ENCODE data around the gene BAIAP2. TPM values are rescaled to one million over a fixed set of nuclear protein-coding genes. Genes with fewer than 3 reads are reported as not detected.
A peak's percentile ranks its signal among the peaks of the same experiment; 100 is the strongest.

The BAIAP2 gene
- total and polyA plus RNA-seq, 2 donors from 2014 or later, result 44.5 to 45.8 TPM

DNA sequence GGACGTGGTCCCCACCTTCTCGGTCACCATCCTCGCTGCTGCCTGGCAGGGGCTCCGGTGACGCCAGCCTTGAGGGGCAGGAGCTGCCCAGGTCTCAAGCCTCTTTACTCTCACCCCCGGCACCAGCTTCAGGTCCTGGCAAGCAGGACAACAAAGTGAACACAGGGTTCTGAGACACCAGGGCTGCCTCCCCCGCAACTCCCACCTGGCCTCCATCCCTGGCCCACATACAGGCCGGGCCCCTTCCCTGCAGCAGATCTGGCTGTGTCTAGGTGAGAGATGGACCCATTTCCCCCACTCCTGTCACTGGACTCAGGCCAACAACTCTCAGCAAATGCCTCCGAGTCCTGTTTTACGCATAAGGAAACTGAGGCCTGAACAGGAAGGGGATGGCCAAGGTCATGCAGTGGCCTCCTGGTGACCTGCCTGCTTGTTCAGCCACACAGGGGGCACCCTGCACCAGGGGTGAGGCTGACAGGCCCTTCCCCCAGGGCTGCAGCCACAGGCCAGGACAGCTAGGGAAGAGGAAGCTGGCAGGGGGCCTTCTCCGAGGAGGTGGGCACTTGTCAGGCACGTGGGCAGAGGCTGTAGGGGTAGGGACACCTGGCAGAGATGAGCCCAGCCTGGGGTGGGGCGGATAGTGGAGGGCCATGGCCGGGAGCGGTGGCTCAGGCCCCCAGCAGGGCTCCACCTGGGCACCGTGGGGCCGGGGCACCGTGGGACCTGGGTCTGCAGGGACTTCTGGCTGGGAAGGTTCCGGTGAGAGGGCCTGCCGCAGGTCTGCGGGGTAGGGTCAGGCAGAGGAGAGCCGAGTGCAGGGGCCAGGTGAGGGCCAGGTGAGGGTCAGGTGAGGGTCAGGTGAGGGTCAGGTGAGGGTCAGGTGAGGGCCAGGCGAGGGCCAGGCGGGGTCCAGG, 83.6 kb downstream of the BAIAP2 start:
- intact Hi-C loops (cut with DNase I), result no loop called here
- no peaks in the 10 kb centered on the region for H3K36me3 ChIP-seq (ENCODE audit: control insufficient read depth in 2 of 3, insufficient read depth in 3 of 3, low read length in 3 of 3)
- no peak overlapping the region for H3K27ac ChIP-seq (ENCODE audit: low read depth in 2 of 2, low read length in 2 of 2)
- H3K4me3 ChIP-seq (ENCODE audit: low read length in 3 of 3), result no peak overlapping the region
- FAIRE-seq, result no peak
- H3K4me1 ChIP-seq (ENCODE audit: control insufficient read depth in 2 of 3, insufficient read depth in 2 of 3, low read depth in 1 of 3, low read length in 3 of 3), result peaks cover 0 to 7% (median 0%) of the 10 kb centered on the region in 3 donors
- H3K9me3 ChIP-seq (ENCODE audit: control insufficient read depth in 2 of 3, insufficient read depth in 1 of 3, low read length in 3 of 3), result no peaks in the 10 kb centered on the region
- no peak for DNase-seq
- H3K27me3 ChIP-seq (ENCODE audit: control insufficient read depth, insufficient read depth, low read length), result no peaks in the 10 kb centered on the region
- TF ChIP-seq, protein P1, sequence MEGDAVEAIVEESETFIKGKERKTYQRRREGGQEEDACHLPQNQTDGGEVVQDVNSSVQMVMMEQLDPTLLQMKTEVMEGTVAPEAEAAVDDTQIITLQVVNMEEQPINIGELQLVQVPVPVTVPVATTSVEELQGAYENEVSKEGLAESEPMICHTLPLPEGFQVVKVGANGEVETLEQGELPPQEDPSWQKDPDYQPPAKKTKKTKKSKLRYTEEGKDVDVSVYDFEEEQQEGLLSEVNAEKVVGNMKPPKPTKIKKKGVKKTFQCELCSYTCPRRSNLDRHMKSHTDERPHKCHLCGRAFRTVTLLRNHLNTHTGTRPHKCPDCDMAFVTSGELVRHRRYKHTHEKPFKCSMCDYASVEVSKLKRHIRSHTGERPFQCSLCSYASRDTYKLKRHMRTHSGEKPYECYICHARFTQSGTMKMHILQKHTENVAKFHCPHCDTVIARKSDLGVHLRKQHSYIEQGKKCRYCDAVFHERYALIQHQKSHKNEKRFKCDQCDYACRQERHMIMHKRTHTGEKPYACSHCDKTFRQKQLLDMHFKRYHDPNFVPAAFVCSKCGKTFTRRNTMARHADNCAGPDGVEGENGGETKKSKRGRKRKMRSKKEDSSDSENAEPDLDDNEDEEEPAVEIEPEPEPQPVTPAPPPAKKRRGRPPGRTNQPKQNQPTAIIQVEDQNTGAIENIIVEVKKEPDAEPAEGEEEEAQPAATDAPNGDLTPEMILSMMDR (IDR thresholded peaks at IDR 0.05; ENCODE audit: borderline replicate concordance, extremely low read depth, insufficient read depth), result no peak
- H3K9ac ChIP-seq (ENCODE audit: low read length in 3 of 3), result no peak overlapping the region

DNA sequence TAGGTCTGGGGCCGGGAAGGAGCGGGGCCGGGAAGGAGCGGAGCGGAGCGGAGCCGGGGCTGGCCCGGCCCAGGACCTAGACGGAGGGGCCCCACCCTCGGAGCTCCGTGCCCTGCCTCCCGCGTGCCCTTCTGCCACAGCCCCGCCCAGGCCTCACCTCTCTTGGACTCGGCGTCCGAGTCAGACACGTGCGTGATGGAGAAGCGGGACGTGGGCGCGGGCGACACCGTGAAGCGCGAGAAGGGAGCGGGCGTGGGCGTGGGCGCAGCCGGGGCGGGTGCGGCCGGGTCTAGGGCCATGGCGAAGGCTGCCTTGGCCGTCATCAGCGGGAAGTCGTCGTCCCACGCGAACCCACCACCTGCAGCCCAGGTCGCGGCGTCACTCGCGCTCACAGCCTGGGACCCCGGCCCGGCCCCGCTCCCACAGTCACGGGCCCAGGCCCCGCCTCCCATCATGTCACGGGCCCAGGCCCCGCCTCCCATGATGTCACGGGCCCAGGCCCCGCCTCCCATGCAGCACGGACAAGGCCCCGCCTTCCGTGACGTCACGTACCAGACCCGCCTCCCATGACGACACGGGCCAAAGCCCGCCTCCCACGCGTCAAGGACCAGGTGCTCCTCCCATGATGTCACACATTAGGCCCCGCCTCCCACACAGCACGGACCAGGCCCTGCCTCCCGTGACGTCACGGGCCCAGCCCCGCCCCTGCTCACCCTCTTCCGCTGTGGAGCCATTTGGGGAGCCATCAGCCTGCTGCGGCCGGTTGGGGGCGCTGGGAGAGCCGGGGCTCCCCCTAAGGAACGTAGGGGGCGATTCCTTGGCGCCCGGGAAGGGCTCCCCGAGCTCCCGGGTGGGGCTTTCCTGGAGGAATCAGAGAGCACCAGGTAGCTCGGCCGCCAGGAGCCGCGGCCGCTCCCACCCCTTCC, 84.5 kb downstream of the BAIAP2 start:
- peak overlapping the region in 1 of 3 donors; percentile 16 for H3K4me3 ChIP-seq (ENCODE audit: low read length in 3 of 3)
- no peak overlapping the region for H3K9ac ChIP-seq (ENCODE audit: low read length in 3 of 3)
- DNase-seq, result peak; percentile 90 to 96 (median 93)
- H3K9me3 ChIP-seq (ENCODE audit: control insufficient read depth in 2 of 3, insufficient read depth in 1 of 3, low read length in 3 of 3), result no peaks in the 10 kb centered on the region
- no peak overlapping the region for H3K27ac ChIP-seq (ENCODE audit: low read depth in 2 of 2, low read length in 2 of 2)
- TF ChIP-seq, protein P1 (IDR thresholded peaks at IDR 0.05; ENCODE audit: borderline replicate concordance, extremely low read depth, insufficient read depth), result no peak
- no peaks in the 10 kb centered on the region for H3K27me3 ChIP-seq (ENCODE audit: control insufficient read depth, insufficient read depth, low read length)
- FAIRE-seq, result no peak
- H3K4me1 ChIP-seq (ENCODE audit: control insufficient read depth in 2 of 3, insufficient read depth in 2 of 3, low read depth in 1 of 3, low read length in 3 of 3), result peaks cover 0 to 7% (median 0%) of the 10 kb centered on the region in 3 donors
- intact Hi-C loops (cut with DNase I), result no loop called here
- H3K36me3 ChIP-seq (ENCODE audit: control insufficient read depth in 2 of 3, insufficient read depth in 3 of 3, low read length in 3 of 3), result no peaks in the 10 kb centered on the region

DNA sequence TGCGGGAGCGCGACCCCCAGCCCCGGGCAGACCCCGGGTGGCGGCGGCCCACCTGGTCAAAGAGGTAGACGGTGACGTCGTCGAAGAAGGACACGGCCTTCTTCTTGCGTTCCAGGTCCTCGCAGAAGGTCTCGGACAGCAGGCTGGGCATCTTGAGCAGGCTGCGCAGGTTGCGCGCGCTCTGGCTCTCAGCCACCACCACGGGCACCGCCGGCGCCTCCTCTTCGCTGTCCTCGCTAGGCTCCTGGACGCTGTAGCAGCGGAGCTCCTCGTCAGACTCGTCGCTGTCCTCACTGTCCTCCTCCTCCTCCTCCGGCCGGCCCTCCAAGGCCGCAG, 85.2 kb downstream of the BAIAP2 start:
- H3K9me3 ChIP-seq (ENCODE audit: control insufficient read depth in 2 of 3, insufficient read depth in 1 of 3, low read length in 3 of 3), result no peaks in the 10 kb centered on the region
- H3K27me3 ChIP-seq (ENCODE audit: control insufficient read depth, insufficient read depth, low read length), result no peaks in the 10 kb centered on the region
- no peak overlapping the region for H3K9ac ChIP-seq (ENCODE audit: low read length in 3 of 3)
- intact Hi-C loops (cut with DNase I), result no loop called here
- no peak for DNase-seq
- H3K4me1 ChIP-seq (ENCODE audit: control insufficient read depth in 2 of 3, insufficient read depth in 2 of 3, low read depth in 1 of 3, low read length in 3 of 3), result peaks cover 0 to 7% (median 0%) of the 10 kb centered on the region in 3 donors
- H3K27ac ChIP-seq (ENCODE audit: low read depth in 2 of 2, low read length in 2 of 2), result no peak overlapping the region
- no peak for FAIRE-seq
- no peak overlapping the region for H3K4me3 ChIP-seq (ENCODE audit: low read length in 3 of 3)
- H3K36me3 ChIP-seq (ENCODE audit: control insufficient read depth in 2 of 3, insufficient read depth in 3 of 3, low read length in 3 of 3), result no peaks in the 10 kb centered on the region
- TF ChIP-seq, protein P1 (IDR thresholded peaks at IDR 0.05; ENCODE audit: borderline replicate concordance, extremely low read depth, insufficient read depth), result no peak

Data from kidney (tissue), 14 donors.